ENCODE data around the gene RBL2. TPM values are rescaled to one million over a fixed set of nuclear protein-coding genes. Genes with fewer than 3 reads are reported as not detected.
A peak's percentile ranks its signal among the peaks of the same experiment; 100 is the strongest.

RBL2 gene
- total and polyA plus RNA-seq, 2 of the 13 experiments (the other 11 are each of a cell fraction or from before 2014, with no cell fraction given): 41.2 to 60.9 TPM

DNA sequence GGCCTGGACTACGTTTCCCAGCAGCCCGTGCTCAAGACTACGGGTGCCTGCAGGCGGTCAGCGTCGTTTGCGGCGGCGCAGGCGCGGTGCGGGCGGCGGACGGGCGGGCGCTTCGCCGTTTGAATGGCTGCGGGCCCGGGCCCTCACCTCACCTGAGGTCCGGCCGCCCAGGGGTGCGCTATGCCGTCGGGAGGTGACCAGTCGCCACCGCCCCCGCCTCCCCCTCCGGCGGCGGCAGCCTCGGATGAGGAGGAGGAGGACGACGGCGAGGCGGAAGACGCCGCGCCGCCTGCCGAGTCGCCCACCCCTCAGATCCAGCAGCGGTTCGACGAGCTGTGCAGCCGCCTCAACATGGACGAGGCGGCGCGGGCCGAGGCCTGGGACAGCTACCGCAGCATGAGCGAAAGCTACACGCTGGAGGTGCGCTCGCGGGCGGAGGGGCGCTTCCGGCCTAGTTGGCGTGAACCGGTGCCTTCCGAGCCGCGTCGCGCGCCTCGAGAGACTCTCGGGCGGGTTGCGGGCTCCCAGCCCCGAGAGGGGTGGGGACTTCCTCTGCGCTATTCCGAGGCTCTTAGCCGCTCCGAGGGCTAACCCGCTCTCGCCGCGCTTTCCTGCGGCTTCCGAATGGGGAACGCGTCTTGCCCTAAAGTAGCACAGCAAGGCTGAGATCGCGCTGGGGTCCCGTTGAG lies at the start of gene RBL2 (continued):
- TF ChIP-seq, protein P1, sequence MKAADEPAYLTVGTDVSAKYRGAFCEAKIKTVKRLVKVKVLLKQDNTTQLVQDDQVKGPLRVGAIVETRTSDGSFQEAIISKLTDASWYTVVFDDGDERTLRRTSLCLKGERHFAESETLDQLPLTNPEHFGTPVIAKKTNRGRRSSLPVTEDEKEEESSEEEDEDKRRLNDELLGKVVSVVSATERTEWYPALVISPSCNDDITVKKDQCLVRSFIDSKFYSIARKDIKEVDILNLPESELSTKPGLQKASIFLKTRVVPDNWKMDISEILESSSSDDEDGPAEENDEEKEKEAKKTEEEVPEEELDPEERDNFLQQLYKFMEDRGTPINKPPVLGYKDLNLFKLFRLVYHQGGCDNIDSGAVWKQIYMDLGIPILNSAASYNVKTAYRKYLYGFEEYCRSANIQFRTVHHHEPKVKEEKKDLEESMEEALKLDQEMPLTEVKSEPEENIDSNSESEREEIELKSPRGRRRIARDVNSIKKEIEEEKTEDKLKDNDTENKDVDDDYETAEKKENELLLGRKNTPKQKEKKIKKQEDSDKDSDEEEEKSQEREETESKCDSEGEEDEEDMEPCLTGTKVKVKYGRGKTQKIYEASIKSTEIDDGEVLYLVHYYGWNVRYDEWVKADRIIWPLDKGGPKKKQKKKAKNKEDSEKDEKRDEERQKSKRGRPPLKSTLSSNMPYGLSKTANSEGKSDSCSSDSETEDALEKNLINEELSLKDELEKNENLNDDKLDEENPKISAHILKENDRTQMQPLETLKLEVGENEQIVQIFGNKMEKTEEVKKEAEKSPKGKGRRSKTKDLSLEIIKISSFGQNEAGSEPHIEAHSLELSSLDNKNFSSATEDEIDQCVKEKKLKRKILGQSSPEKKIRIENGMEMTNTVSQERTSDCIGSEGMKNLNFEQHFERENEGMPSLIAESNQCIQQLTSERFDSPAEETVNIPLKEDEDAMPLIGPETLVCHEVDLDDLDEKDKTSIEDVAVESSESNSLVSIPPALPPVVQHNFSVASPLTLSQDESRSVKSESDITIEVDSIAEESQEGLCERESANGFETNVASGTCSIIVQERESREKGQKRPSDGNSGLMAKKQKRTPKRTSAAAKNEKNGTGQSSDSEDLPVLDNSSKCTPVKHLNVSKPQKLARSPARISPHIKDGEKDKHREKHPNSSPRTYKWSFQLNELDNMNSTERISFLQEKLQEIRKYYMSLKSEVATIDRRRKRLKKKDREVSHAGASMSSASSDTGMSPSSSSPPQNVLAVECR (CRISPR knock-in tag; IDR thresholded peaks at IDR 0.05; ENCODE audit: borderline replicate concordance): peak; percentile 94
- no peak for TF ChIP-seq SMARCE1 (IDR thresholded peaks at IDR 0.05; ENCODE audit: borderline replicate concordance)
- TF ChIP-seq, protein P2, sequence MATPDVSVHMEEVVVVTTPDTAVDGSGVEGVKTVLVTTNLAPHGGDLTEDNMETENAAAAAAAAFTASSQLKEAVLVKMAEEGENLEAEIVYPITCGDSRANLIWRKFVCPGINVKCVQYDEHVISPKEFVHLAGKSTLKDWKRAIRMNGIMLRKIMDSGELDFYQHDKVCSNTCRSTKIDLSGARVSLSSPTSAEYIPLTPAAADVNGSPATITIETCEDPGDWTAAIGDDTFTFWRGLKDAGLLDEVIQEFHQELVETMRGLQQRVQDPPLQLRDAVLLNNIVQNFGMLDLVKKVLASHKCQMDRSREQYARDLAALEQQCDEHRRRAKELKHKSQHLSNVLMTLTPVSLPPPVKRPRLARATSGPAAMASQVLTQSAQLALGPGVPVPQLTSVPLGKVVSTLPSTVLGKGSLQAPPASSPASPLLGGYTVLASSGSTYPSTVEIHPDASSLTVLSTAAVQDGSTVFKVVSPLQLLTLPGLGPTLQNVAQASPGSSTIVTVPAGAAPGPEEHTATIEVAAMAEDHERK (CRISPR knock-in tag; IDR thresholded peaks at IDR 0.05; ENCODE audit: low read depth): peak; percentile 89
- no peak for TF ChIP-seq TCF7L2 (IDR thresholded peaks at IDR 0.05; ENCODE audit: low read depth, low read length)
- TF ChIP-seq, protein P3, sequence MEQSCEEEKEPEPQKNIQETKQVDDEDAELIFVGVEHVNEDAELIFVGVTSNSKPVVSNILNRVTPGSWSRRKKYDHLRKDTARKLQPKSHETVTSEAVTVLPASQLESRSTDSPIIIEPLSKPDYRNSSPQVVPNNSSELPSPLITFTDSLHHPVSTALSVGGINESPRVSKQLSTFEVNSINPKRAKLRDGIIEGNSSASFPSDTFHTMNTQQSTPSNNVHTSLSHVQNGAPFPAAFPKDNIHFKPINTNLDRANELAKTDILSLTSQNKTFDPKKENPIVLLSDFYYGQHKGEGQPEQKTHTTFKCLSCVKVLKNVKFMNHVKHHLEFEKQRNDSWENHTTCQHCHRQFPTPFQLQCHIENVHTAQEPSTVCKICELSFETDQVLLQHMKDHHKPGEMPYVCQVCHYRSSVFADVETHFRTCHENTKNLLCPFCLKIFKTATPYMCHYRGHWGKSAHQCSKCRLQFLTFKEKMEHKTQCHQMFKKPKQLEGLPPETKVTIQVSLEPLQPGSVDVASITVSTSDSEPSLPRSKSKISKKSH (CRISPR knock-in tag; IDR thresholded peaks at IDR 0.05; ENCODE audit: borderline replicate concordance): no peak; the same call in 1 of the 2 replicates
- no peak for TF ChIP-seq SSRP1 (CRISPR knock-in tag; IDR thresholded peaks at IDR 0.05)
- TF ChIP-seq ZNF788 (CRISPR knock-in tag; IDR thresholded peaks at IDR 0.05; ENCODE audit: borderline replicate concordance): 0 out of 2 replicates have a peak, but pooled peaks have one; percentile 33
- TF ChIP-seq YEATS2 (CRISPR knock-in tag; IDR thresholded peaks at IDR 0.05; ENCODE audit: borderline replicate concordance): peak; percentile 59
- no peak for TF ChIP-seq ZNF850 (CRISPR knock-in tag; conservative IDR thresholded peaks at IDR 0.05)
- TF ChIP-seq TEAD2 (CRISPR knock-in tag; IDR thresholded peaks at IDR 0.05): no peak
- no peak for TF ChIP-seq ZNF562 (CRISPR knock-in tag; IDR thresholded peaks at IDR 0.05; ENCODE audit: borderline replicate concordance)
- TF ChIP-seq, protein P4, sequence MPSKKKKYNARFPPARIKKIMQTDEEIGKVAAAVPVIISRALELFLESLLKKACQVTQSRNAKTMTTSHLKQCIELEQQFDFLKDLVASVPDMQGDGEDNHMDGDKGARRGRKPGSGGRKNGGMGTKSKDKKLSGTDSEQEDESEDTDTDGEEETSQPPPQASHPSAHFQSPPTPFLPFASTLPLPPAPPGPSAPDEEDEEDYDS (CRISPR knock-in tag; IDR thresholded peaks at IDR 0.05): no peak; the same call in 1 of the 2 replicates
- TF ChIP-seq ZNF451 (CRISPR knock-in tag; IDR thresholded peaks at IDR 0.05): peak; percentile 92
- TF ChIP-seq, protein P5, sequence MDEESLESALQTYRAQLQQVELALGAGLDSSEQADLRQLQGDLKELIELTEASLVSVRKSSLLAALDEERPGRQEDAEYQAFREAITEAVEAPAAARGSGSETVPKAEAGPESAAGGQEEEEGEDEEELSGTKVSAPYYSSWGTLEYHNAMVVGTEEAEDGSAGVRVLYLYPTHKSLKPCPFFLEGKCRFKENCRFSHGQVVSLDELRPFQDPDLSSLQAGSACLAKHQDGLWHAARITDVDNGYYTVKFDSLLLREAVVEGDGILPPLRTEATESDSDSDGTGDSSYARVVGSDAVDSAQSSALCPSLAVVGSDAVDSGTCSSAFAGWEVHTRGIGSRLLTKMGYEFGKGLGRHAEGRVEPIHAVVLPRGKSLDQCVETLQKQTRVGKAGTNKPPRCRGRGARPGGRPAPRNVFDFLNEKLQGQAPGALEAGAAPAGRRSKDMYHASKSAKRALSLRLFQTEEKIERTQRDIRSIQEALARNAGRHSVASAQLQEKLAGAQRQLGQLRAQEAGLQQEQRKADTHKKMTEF (CRISPR knock-in tag; IDR thresholded peaks at IDR 0.05): peak; percentile 93
- no peak for TF ChIP-seq ZNF207 (IDR thresholded peaks at IDR 0.05; ENCODE audit: borderline replicate concordance)

All from HepG2 (cell line).